ENCODE data around the gene TMEM131.
"Not testable (repeated sequence)": the region's sequence is repeated elsewhere in the genome, so short reads cannot be mapped to it uniquely, and the experiment has no call there.

The TMEM131 gene

GRCh38 chr2:97851172-97851571 is 144.6 kb downstream of the TMEM131 start:
- no peaks in the 10 kb centered on the region for H3K4me1 ChIP-seq (ENCODE audit: insufficient read depth, low read length)
- 95% methylated on average over 5 of the region's 5 CpGs for WGBS
- H3K9ac ChIP-seq (ENCODE audit: low read depth, low read length) = no peak overlapping the region
- no peaks in the 10 kb centered on the region for H3K27me3 ChIP-seq (ENCODE audit: insufficient read depth, low read length)
- H3K27ac ChIP-seq (ENCODE audit: low read depth, low read length) = no peak overlapping the region
- H3K36me3 ChIP-seq (ENCODE audit: insufficient read depth, low read length) = no peaks in the 10 kb centered on the region
- no peaks in the 10 kb centered on the region for H3K9me3 ChIP-seq (ENCODE audit: insufficient read depth, low read depth, low read length)
- H3K4me3 ChIP-seq (ENCODE audit: low read length) = no peak overlapping the region

GRCh38 chr2:97849881-97850528 is 145.7 kb downstream of the TMEM131 start:
- no peak overlapping the region for H3K27ac ChIP-seq (ENCODE audit: low read depth, low read length)
- H3K36me3 ChIP-seq (ENCODE audit: insufficient read depth, low read length) = no peaks in the 10 kb centered on the region
- H3K9ac ChIP-seq (ENCODE audit: low read depth, low read length) = no peak overlapping the region
- peaks cover 4% of the 10 kb centered on the region; the same call in 1 of the 2 replicates for H3K4me1 ChIP-seq (ENCODE audit: insufficient read depth, low read length)
- 100% methylated on average over 3 of the region's 3 CpGs for WGBS
- no peaks in the 10 kb centered on the region for H3K9me3 ChIP-seq (ENCODE audit: insufficient read depth, low read depth, low read length)
- no peak overlapping the region for H3K4me3 ChIP-seq (ENCODE audit: low read length)
- H3K27me3 ChIP-seq (ENCODE audit: insufficient read depth, low read length) = no peaks in the 10 kb centered on the region

- peaks cover 5% of the 10 kb centered on the region; the same call in 1 of the 2 replicates for H3K4me1 ChIP-seq (ENCODE audit: insufficient read depth, low read length)
- H3K27me3 ChIP-seq (ENCODE audit: insufficient read depth, low read length) = no peaks in the 10 kb centered on the region
- H3K27ac ChIP-seq (ENCODE audit: low read depth, low read length) = no peak overlapping the region
- no CpG with 5 or more reads among the region's 1 CpG for WGBS
- H3K4me3 ChIP-seq (ENCODE audit: low read length) = no peak overlapping the region
- H3K9me3 ChIP-seq (ENCODE audit: insufficient read depth, low read depth, low read length) = no peaks in the 10 kb centered on the region
- H3K36me3 ChIP-seq (ENCODE audit: insufficient read depth, low read length) = no peaks in the 10 kb centered on the region
- no peak overlapping the region for H3K9ac ChIP-seq (ENCODE audit: low read depth, low read length)
Observed at GRCh38 chr2:97848306-97848705, 147.4 kb downstream of the TMEM131 start.

- not testable (repeated sequence) for H3K4me3 ChIP-seq (ENCODE audit: low read length); H3K9me3 ChIP-seq (ENCODE audit: insufficient read depth, low read depth, low read length); H3K27me3 ChIP-seq (ENCODE audit: insufficient read depth, low read length); H3K27ac ChIP-seq (ENCODE audit: low read depth, low read length); H3K9ac ChIP-seq (ENCODE audit: low read depth, low read length); H3K4me1 ChIP-seq (ENCODE audit: insufficient read depth, low read length); H3K36me3 ChIP-seq (ENCODE audit: insufficient read depth, low read length)
- whole genome bisulfite sequencing = 100% methylated on average over 9 of the region's 12 CpGs
Observed at GRCh38 chr2:97846716-97847115, 149.0 kb downstream of the TMEM131 start.

GRCh38 chr2:97845818-97846217 is 149.9 kb downstream of the TMEM131 start:
- peaks cover 5% of the 10 kb centered on the region; the same call in 1 of the 2 replicates for H3K4me1 ChIP-seq (ENCODE audit: insufficient read depth, low read length)
- no peak overlapping the region for H3K4me3 ChIP-seq (ENCODE audit: low read length)
- 83% methylated on average over 6 of the region's 6 CpGs for WGBS
- no peaks in the 10 kb centered on the region for H3K9me3 ChIP-seq (ENCODE audit: insufficient read depth, low read depth, low read length)
- no peak overlapping the region for H3K9ac ChIP-seq (ENCODE audit: low read depth, low read length)
- no peaks in the 10 kb centered on the region for H3K27me3 ChIP-seq (ENCODE audit: insufficient read depth, low read length)
- H3K36me3 ChIP-seq (ENCODE audit: insufficient read depth, low read length) = peaks cover 6% of the 10 kb centered on the region; the same call in 1 of the 2 replicates
- no peak overlapping the region for H3K27ac ChIP-seq (ENCODE audit: low read depth, low read length)

- H3K9ac ChIP-seq (ENCODE audit: low read depth, low read length) = no peak overlapping the region
- no peaks in the 10 kb centered on the region for H3K9me3 ChIP-seq (ENCODE audit: insufficient read depth, low read depth, low read length)
- WGBS = 51% methylated on average over 2 of the region's 4 CpGs
- no peaks in the 10 kb centered on the region for H3K27me3 ChIP-seq (ENCODE audit: insufficient read depth, low read length)
- no peak overlapping the region for H3K4me3 ChIP-seq (ENCODE audit: low read length)
- H3K27ac ChIP-seq (ENCODE audit: low read depth, low read length) = no peak overlapping the region
- H3K36me3 ChIP-seq (ENCODE audit: insufficient read depth, low read length) = peaks cover 11% of the 10 kb centered on the region; the same call in 1 of the 2 replicates
- H3K4me1 ChIP-seq (ENCODE audit: insufficient read depth, low read length) = peaks cover 5% of the 10 kb centered on the region; the same call in 1 of the 2 replicates
Observed at GRCh38 chr2:97845133-97845532, 150.6 kb downstream of the TMEM131 start.

GRCh38 chr2:97844311-97844859 is 151.4 kb downstream of the TMEM131 start:
- H3K27me3 ChIP-seq (ENCODE audit: insufficient read depth, low read length) = no peaks in the 10 kb centered on the region
- WGBS = 94% methylated on average over 2 of the region's 2 CpGs
- no peak overlapping the region for H3K4me3 ChIP-seq (ENCODE audit: low read length)
- peaks cover 17% of the 10 kb centered on the region; the same call in 1 of the 2 replicates for H3K36me3 ChIP-seq (ENCODE audit: insufficient read depth, low read length)
- no peak overlapping the region for H3K27ac ChIP-seq (ENCODE audit: low read depth, low read length)
- peaks cover 5% of the 10 kb centered on the region; the same call in 1 of the 2 replicates for H3K4me1 ChIP-seq (ENCODE audit: insufficient read depth, low read length)
- no peaks in the 10 kb centered on the region for H3K9me3 ChIP-seq (ENCODE audit: insufficient read depth, low read depth, low read length)
- H3K9ac ChIP-seq (ENCODE audit: low read depth, low read length) = no peak overlapping the region

GRCh38 chr2:97840198-97840597 is 155.6 kb downstream of the TMEM131 start:
- H3K4me3 ChIP-seq (ENCODE audit: low read length) = no peak overlapping the region
- no peak overlapping the region for H3K27ac ChIP-seq (ENCODE audit: low read depth, low read length)
- H3K4me1 ChIP-seq (ENCODE audit: insufficient read depth, low read length) = peaks cover 4% of the 10 kb centered on the region; the same call in 1 of the 2 replicates
- no peaks in the 10 kb centered on the region for H3K9me3 ChIP-seq (ENCODE audit: insufficient read depth, low read depth, low read length)
- peaks cover 26% of the 10 kb centered on the region; the same call in 1 of the 2 replicates for H3K36me3 ChIP-seq (ENCODE audit: insufficient read depth, low read length)
- no peaks in the 10 kb centered on the region for H3K27me3 ChIP-seq (ENCODE audit: insufficient read depth, low read length)
- no peak overlapping the region for H3K9ac ChIP-seq (ENCODE audit: low read depth, low read length)
- 94% methylated on average over 6 of the region's 6 CpGs for WGBS

GRCh38 chr2:97834610-97835009 is 161.1 kb downstream of the TMEM131 start:
- 93% methylated on average over 1 of the region's 1 CpG for WGBS
- peaks cover 14% of the 10 kb centered on the region for H3K4me1 ChIP-seq (ENCODE audit: insufficient read depth, low read length)
- no peak overlapping the region for H3K4me3 ChIP-seq (ENCODE audit: low read length)
- no peaks in the 10 kb centered on the region for H3K27me3 ChIP-seq (ENCODE audit: insufficient read depth, low read length)
- peaks cover 11% of the 10 kb centered on the region; the same call in 1 of the 2 replicates for H3K36me3 ChIP-seq (ENCODE audit: insufficient read depth, low read length)
- H3K27ac ChIP-seq (ENCODE audit: low read depth, low read length) = no peak overlapping the region
- H3K9ac ChIP-seq (ENCODE audit: low read depth, low read length) = no peak overlapping the region
- no peaks in the 10 kb centered on the region for H3K9me3 ChIP-seq (ENCODE audit: insufficient read depth, low read depth, low read length)

- Histone ChIP-seq H3K36me3 (ENCODE audit: insufficient read depth, low read length) (peaks cover 8% of the 10 kb centered on the region; the same call in 1 of the 2 replicates), H3K27me3 (ENCODE audit: insufficient read depth, low read length) (no peaks in the 10 kb centered on the region), H3K9me3 (ENCODE audit: insufficient read depth, low read depth, low read length) (no peaks in the 10 kb centered on the region), H3K9ac (ENCODE audit: low read depth, low read length) (no peak overlapping the region), H3K4me1 (ENCODE audit: insufficient read depth, low read length) (peaks cover 14% of the 10 kb centered on the region), H3K27ac (ENCODE audit: low read depth, low read length) (no peak overlapping the region; the same call in 1 of the 2 replicates), H3K4me3 (ENCODE audit: low read length) (no peak overlapping the region)
- WGBS = 100% methylated on average over 2 of the region's 2 CpGs
Observed at GRCh38 chr2:97831121-97831520, 164.6 kb downstream of the TMEM131 start.

GRCh38 chr2:97829255-97829654 is 166.5 kb downstream of the TMEM131 start:
- H3K36me3 ChIP-seq (ENCODE audit: insufficient read depth, low read length); H3K9me3 ChIP-seq (ENCODE audit: insufficient read depth, low read depth, low read length); H3K4me3 ChIP-seq (ENCODE audit: low read length); H3K9ac ChIP-seq (ENCODE audit: low read depth, low read length); H3K27me3 ChIP-seq (ENCODE audit: insufficient read depth, low read length); H3K27ac ChIP-seq (ENCODE audit: low read depth, low read length): not testable (repeated sequence)
- 97% methylated on average over 10 of the region's 10 CpGs for WGBS
- peaks cover 14% of the 10 kb centered on the region for H3K4me1 ChIP-seq (ENCODE audit: insufficient read depth, low read length)

All from HUES64 (cell line).